Natural killer cell (primary cell): Measurements from ENCODE around the gene LRTM1. TPM values are rescaled to one million over a fixed set of nuclear protein-coding genes. Genes with fewer than 3 reads are reported as not detected.

Experiments
- ATAC-seq, 3 donors: fragments of 150-1000 bp in 2 of 3; fragments of 200-7000 bp in 1 of 3; cut with Tn5 transposase; 1 replicate in 1 of 3; 2 replicates in 2 of 3; pipeline ENCODE4 v1.10.0; 2021; ENCODE audit warnings: mild to moderate bottlenecking in 2 of 3, moderate library complexity in 2 of 3
- DNase-seq, 2 donors: peaks; one replicate each; pipeline versions ENCODE4 v3.0.0 to v3.0.0-alpha.2; 2013 to 2021; ENCODE audit warnings: mixed read lengths in 1 of 2
- H3K27ac ChIP-seq: one replicate; pipeline ENCODE4 v1.5.1; 2013; ENCODE audit warnings: mild to moderate bottlenecking, low read length
- H3K27me3 ChIP-seq: one replicate; pipeline ENCODE4 v1.6.1; 2013; ENCODE audit warnings: low read length; ENCODE audit not compliant: control insufficient read depth, insufficient read depth
- H3K36me3 ChIP-seq: one replicate; pipeline ENCODE4 v1.6.1; 2013; ENCODE audit warnings: low read length; ENCODE audit not compliant: control insufficient read depth, insufficient read depth
- H3K4me1 ChIP-seq: one replicate; pipeline ENCODE4 v1.6.1; 2013; ENCODE audit warnings: low read length; ENCODE audit not compliant: control insufficient read depth, insufficient read depth
- H3K4me3 ChIP-seq: one replicate; pipeline ENCODE4 v1.5.1; 2013; ENCODE audit warnings: low read length
- H3K9me3 ChIP-seq: one replicate; pipeline ENCODE4 v1.6.1; 2013; ENCODE audit warnings: low read length; ENCODE audit not compliant: control insufficient read depth, insufficient read depth
- H3K27ac Mint-ChIP-seq, 2 donors: one replicate each; pipeline ENCODE4 v1.8.0; 2022; ENCODE audit warnings: mild to moderate bottlenecking in 2 of 2, mixed read lengths in 2 of 2, moderate library complexity in 1 of 2
- H3K27me3 Mint-ChIP-seq, 2 donors: one replicate each; pipeline ENCODE4 v1.8.0; 2022; ENCODE audit warnings: low read depth in 2 of 2, mixed read lengths in 2 of 2
- H3K36me3 Mint-ChIP-seq: one replicate; pipeline ENCODE4 v1.8.0; 2022; ENCODE audit warnings: mixed read lengths
- H3K4me1 Mint-ChIP-seq, 2 donors: one replicate each; pipeline ENCODE4 v1.8.0; 2022; ENCODE audit warnings: mixed read lengths in 2 of 2
- H3K4me3 Mint-ChIP-seq: one replicate; pipeline ENCODE4 v1.8.0; 2022; ENCODE audit warnings: mild to moderate bottlenecking, moderate library complexity, mixed read lengths
- H3K9me3 Mint-ChIP-seq, 2 donors: one replicate each; pipeline ENCODE4 v1.8.0; 2022; ENCODE audit warnings: mixed read lengths in 2 of 2
- WGBS: methylation state at CpG from one replicate; pipeline ENCODE4 v1.1.7; 2013; ENCODE audit warnings: missing lambda C conversion rate; ENCODE audit not compliant: insufficient coverage; 5-methylcytosine and 5-hydroxymethylcytosine counted together
- intact Hi-C: fragments of 100-400 bp; cut with micrococcal nuclease; formaldehyde crosslinking; loops from one replicate; pipeline ENCODE4 v1.14.2; 2022
- total RNA-seq, 4 donors: library from RNA; stranded (reverse); fragments of 120-200 nt in 1 of 4; gene quantifications; one replicate each; pipeline versions ENCODE4 v1.2.3 to v1.2.4, GENCODE V29; 2013 to 2022
- TF ChIP-seq, protein P1 (sequence below): fragments of 200-600 bp; IDR thresholded peaks from one replicate; pipeline ENCODE4 v1.8.0; 2022; ENCODE audit warnings: antibody characterized with exemption

The LRTM1 gene
- total RNA-seq, 3 donors from 2014 or later (not counting 1 experiment from before 2014, with no cell fraction given), result not detected

DNA sequence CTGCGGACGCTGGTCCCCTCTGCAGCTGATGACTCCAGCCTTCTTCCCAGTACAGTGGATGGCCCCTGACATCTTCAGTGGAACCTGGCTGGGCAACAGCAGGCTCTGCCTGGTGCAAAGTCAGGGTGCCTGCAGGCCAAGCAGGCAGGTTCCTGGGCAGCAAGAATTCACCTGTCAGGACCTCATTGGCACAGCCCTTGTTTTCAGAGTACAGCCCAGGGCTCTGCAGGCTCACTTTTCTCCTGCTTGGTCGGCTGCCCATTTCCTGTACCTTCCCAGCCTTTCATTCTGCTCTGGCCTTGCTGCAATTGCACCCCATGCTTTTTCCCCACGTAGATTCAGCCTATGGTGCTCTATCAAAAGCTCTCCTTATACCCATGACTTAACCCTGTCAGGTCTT lies 56.0 kb downstream of the LRTM1 start:
- no peak overlapping the region for H3K27ac Mint-ChIP-seq
- no peaks in the 10 kb centered on the region for H3K9me3 Mint-ChIP-seq
- no peak overlapping the region for H3K27ac ChIP-seq
- H3K4me1 Mint-ChIP-seq, result no peaks in the 10 kb centered on the region
- H3K36me3 Mint-ChIP-seq, result no peaks in the 10 kb centered on the region
- no peak overlapping the region for H3K4me3 Mint-ChIP-seq
- no peak for DNase-seq
- H3K36me3 ChIP-seq, result no peaks in the 10 kb centered on the region
- H3K27me3 Mint-ChIP-seq, result no peaks in the 10 kb centered on the region
- no peaks in the 10 kb centered on the region for H3K9me3 ChIP-seq
- H3K27me3 ChIP-seq, result no peaks in the 10 kb centered on the region
- TF ChIP-seq, protein P1, sequence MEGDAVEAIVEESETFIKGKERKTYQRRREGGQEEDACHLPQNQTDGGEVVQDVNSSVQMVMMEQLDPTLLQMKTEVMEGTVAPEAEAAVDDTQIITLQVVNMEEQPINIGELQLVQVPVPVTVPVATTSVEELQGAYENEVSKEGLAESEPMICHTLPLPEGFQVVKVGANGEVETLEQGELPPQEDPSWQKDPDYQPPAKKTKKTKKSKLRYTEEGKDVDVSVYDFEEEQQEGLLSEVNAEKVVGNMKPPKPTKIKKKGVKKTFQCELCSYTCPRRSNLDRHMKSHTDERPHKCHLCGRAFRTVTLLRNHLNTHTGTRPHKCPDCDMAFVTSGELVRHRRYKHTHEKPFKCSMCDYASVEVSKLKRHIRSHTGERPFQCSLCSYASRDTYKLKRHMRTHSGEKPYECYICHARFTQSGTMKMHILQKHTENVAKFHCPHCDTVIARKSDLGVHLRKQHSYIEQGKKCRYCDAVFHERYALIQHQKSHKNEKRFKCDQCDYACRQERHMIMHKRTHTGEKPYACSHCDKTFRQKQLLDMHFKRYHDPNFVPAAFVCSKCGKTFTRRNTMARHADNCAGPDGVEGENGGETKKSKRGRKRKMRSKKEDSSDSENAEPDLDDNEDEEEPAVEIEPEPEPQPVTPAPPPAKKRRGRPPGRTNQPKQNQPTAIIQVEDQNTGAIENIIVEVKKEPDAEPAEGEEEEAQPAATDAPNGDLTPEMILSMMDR, result no peak
- intact Hi-C loops, result no loop called here
- 72% methylated on average over 4 of the region's 4 CpGs for WGBS
- H3K4me3 ChIP-seq, result no peak overlapping the region
- no peaks in the 10 kb centered on the region for H3K4me1 ChIP-seq
- ATAC-seq, result no peak

DNA sequence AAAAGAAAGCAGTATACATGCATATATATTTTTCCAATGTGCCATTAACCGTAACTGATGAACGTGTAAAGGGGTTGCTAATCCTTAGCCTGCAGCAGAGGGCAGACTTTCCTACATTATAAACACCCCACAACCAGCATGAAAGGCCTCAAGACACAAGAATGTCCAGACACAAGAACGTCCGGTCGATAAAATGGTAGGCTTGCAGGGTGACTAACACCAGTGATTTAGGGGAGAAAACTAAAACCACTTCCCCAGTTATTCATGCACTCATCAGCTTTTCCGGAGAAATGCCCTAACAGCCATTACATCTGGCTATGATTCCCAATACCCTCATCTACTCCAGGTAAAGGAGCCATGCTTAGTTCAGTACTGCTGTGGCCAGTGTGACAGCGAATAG lies 57.4 kb downstream of the LRTM1 start:
- no peak for ATAC-seq
- no peaks in the 10 kb centered on the region for H3K27me3 ChIP-seq
- H3K4me1 Mint-ChIP-seq, result no peaks in the 10 kb centered on the region

More for the DNA sequence above, 57.4 kb downstream of the LRTM1 start:
- H3K27ac Mint-ChIP-seq, result no peak overlapping the region
- H3K36me3 Mint-ChIP-seq, result no peaks in the 10 kb centered on the region
- no peak overlapping the region for H3K27ac ChIP-seq
- no peaks in the 10 kb centered on the region for H3K27me3 Mint-ChIP-seq
- no peaks in the 10 kb centered on the region for H3K4me1 ChIP-seq
- DNase-seq, result no peak
- no peak overlapping the region for H3K4me3 ChIP-seq
- H3K36me3 ChIP-seq, result no peaks in the 10 kb centered on the region
- H3K9me3 ChIP-seq, result no peaks in the 10 kb centered on the region
- TF ChIP-seq, protein P1, result no peak
- intact Hi-C loops, result no loop called here
- H3K9me3 Mint-ChIP-seq, result no peaks in the 10 kb centered on the region
- 53% methylated on average over 7 of the region's 7 CpGs for WGBS
- H3K4me3 Mint-ChIP-seq, result no peak overlapping the region
